Panc1 (cell line): Measurements from ENCODE around the gene TSPYL2. TPM values are rescaled to one million over a fixed set of nuclear protein-coding genes. Genes with fewer than 3 reads are reported as not detected.
A peak's percentile ranks its signal among the peaks of the same experiment; 100 is the strongest.

ENCODE experiments used
- ATAC-seq: fragments of 200-7000 bp; cut with Tn5 transposase; 2 replicates; pipeline ENCODE4 v1.9.1; 2020; ENCODE audit warnings: mild to moderate bottlenecking, moderate library complexity
- BruUV-seq: library from RNA; stranded (reverse); fragments of 400-500 nt; replicated peaks from 2 replicates; lab custom pipeline; 2021; lab: Mats Ljungman, UMichigan
- CTCF ChIA-PET: fragments of 300-600 bp; sonication (Branson Sonifier 250); formaldehyde crosslinking; loops from one replicate; lab custom pipeline; 2022; ENCODE audit warnings: antibody characterized with exemption; lab: Charles Lee
- POLR2A ChIA-PET: fragments of 300-600 bp; sonication (Branson Sonifier 250); formaldehyde crosslinking; loops from one replicate; lab custom pipeline; 2022; ENCODE audit warnings: antibody characterized with exemption; lab: Charles Lee
- DNase-seq: peaks from one replicate; pipeline ENCODE4 v3.0.0-alpha.2; 2010; ENCODE audit warnings: low read depth, low spot score
- H3K27ac ChIP-seq: 2 replicates; pipeline ENCODE4 v1.5.1; 2011; ENCODE audit warnings: mild to moderate bottlenecking, low read length, inconsistent platforms
- H3K27me3 ChIP-seq: fragments of 200-500 bp; sonication (Bioruptor generic); 2 replicates; pipeline ENCODE4 v1.6.0; 2014; ENCODE audit warnings: low read length, inconsistent platforms; ENCODE audit not compliant: control insufficient read depth, insufficient read depth
- H3K36me3 ChIP-seq: fragments of 200-500 bp; sonication (Bioruptor generic); 2 replicates; pipeline ENCODE4 v1.5.1; 2014; ENCODE audit warnings: inconsistent platforms, mild to moderate bottlenecking, low read length, moderate library complexity; ENCODE audit not compliant: control insufficient read depth, insufficient read depth
- H3K4me1 ChIP-seq: 2 replicates; pipeline ENCODE4 v1.5.1; 2011; ENCODE audit warnings: inconsistent platforms, mild to moderate bottlenecking, low read length, moderate library complexity; ENCODE audit not compliant: control insufficient read depth, insufficient read depth
- H3K4me3 ChIP-seq, 2 experiments: 2 replicates each; pipeline ENCODE4 v1.5.1; 2011 to 2012; ENCODE audit warnings: low read depth in 2 of 2, low read length in 2 of 2, mild to moderate bottlenecking in 2 of 2, inconsistent platforms in 1 of 2, moderate library complexity in 1 of 2
- H3K9me3 ChIP-seq: fragments of 200-500 bp; sonication (Bioruptor generic); 2 replicates; pipeline ENCODE4 v1.5.1; 2014; ENCODE audit warnings: low read depth, mild to moderate bottlenecking, inconsistent platforms, low read length, moderate library complexity; ENCODE audit not compliant: control insufficient read depth, insufficient read depth
- CTCF ChIP-seq: fragments of 450-650 bp; IDR thresholded peaks from 2 replicates; pipeline ENCODE4 v1.5.1; 2017; ENCODE audit warnings: mild to moderate bottlenecking
- POLR2AphosphoS5 ChIP-seq: IDR thresholded peaks from 2 replicates; pipeline ENCODE4 v1.6.1; 2012; ENCODE audit warnings: mild to moderate bottlenecking, low read depth, low read length, moderate library complexity
- REST ChIP-seq, 2 experiments: IDR thresholded peaks; 2 replicates each; pipeline ENCODE4 v1.6.1; 2011 to 2012; ENCODE audit warnings: low read depth in 2 of 2, control low read depth in 1 of 2, low read length in 1 of 2, mild to moderate bottlenecking in 1 of 2, moderate library complexity in 1 of 2; ENCODE audit not compliant: insufficient read depth in 1 of 2
- SIN3A ChIP-seq: IDR thresholded peaks from 2 replicates; pipeline ENCODE4 v1.6.1; 2012; ENCODE audit warnings: low read depth, mild to moderate bottlenecking, low read length, moderate library complexity, borderline replicate concordance; ENCODE audit not compliant: insufficient read depth
- TCF7L2 ChIP-seq: IDR thresholded peaks from 2 replicates; pipeline ENCODE4 v1.6.1; 2011; ENCODE audit warnings: mild to moderate bottlenecking, low read depth, low read length, inconsistent platforms
- in situ Hi-C: cut with HindIII; loops from 2 replicates; pipeline ENCODE4 v1.10.0; 2016; ENCODE audit warnings: low sequenced_read_pairs, low pct_unique_long_range_greater_than_20kb
- intact Hi-C: fragments of 100-400 bp; cut with micrococcal nuclease; formaldehyde crosslinking; loops from one replicate; pipeline ENCODE4 v1.10.0; 2022; ENCODE audit not compliant: unreplicated experiment
- total RNA-seq: library from RNA; stranded (reverse); gene quantifications from one replicate; pipeline ENCODE4 v1.2.1, GENCODE V29; 2021; ENCODE audit not compliant: unreplicated experiment

The TSPYL2 gene
- total RNA-seq, 1 experiment from 2014 or later, result 25.0 TPM

- Histone ChIP-seq H3K9me3 (no peaks in the 10 kb centered on the region), H3K4me3 (peak overlapping the region; percentile 64 to 89), H3K4me1 (peaks cover 8% of the 10 kb centered on the region), H3K36me3 (no peaks in the 10 kb centered on the region), H3K27ac (peak overlapping the region; percentile 69), H3K27me3 (no peaks in the 10 kb centered on the region)
- CTCF ChIA-PET, result no interaction called here
- ATAC-seq, result peak; percentile 91
- in situ Hi-C loops, result no loop called here
- BruUV-seq, result no TSS peak
- DNase-seq, result no peak
- TF ChIP-seq CTCF (no peak), POLR2AphosphoS5 (peak; percentile 65), TCF7L2 (no peak), SIN3A (no peak), REST (IDR thresholded peaks at IDR 0.05; ENCODE audit: insufficient read depth in 1 of 2, low read depth in 2 of 2, low read length in 1 of 2) (no peak)
- intact Hi-C loops, result no loop called here
- POLR2A ChIA-PET, result no interaction called here
Measured at GRCh38 chrX:53088136-53088974, 6.2 kb downstream of the TSPYL2 start.

- Histone ChIP-seq H3K9me3 (no peaks in the 10 kb centered on the region), H3K27me3 (no peaks in the 10 kb centered on the region), H3K4me1 (peaks cover 8% of the 10 kb centered on the region), H3K4me3 (peak overlapping the region; percentile 64 to 89), H3K36me3 (no peaks in the 10 kb centered on the region), H3K27ac (peak overlapping the region; percentile 69; the same call in 1 of the 2 replicates)
- DNase-seq, result no peak
- ATAC-seq, result no peak
- POLR2A ChIA-PET, result no interaction called here
- intact Hi-C loops, result loop anchor here (1.0 kb wide), 1 partner anchor 18 kb away; no protein-coding TSS in a partner anchor
- TF ChIP-seq REST (IDR thresholded peaks at IDR 0.05; ENCODE audit: insufficient read depth in 1 of 2, low read depth in 2 of 2, low read length in 1 of 2), result no peak
- no peak for TF ChIP-seq POLR2AphosphoS5
- TF ChIP-seq CTCF, result peak; percentile 87
- BruUV-seq, result no TSS peak
- in situ Hi-C loops, result no loop called here
- CTCF ChIA-PET, result interaction anchor here (1.2 kb wide), 1 partner anchor 17 kb away, joined by 9 read pairs; no protein-coding TSS in a partner anchor
Measured at GRCh38 chrX:53089224-53089842, 7.2 kb downstream of the TSPYL2 start.
